Measurements from ENCODE around the gene RNF225. TPM values are rescaled to one million over a fixed set of nuclear protein-coding genes. Genes with fewer than 3 reads are reported as not detected.

The RNF225 gene
- total RNA-seq = not detected in 2 replicates

DNA sequence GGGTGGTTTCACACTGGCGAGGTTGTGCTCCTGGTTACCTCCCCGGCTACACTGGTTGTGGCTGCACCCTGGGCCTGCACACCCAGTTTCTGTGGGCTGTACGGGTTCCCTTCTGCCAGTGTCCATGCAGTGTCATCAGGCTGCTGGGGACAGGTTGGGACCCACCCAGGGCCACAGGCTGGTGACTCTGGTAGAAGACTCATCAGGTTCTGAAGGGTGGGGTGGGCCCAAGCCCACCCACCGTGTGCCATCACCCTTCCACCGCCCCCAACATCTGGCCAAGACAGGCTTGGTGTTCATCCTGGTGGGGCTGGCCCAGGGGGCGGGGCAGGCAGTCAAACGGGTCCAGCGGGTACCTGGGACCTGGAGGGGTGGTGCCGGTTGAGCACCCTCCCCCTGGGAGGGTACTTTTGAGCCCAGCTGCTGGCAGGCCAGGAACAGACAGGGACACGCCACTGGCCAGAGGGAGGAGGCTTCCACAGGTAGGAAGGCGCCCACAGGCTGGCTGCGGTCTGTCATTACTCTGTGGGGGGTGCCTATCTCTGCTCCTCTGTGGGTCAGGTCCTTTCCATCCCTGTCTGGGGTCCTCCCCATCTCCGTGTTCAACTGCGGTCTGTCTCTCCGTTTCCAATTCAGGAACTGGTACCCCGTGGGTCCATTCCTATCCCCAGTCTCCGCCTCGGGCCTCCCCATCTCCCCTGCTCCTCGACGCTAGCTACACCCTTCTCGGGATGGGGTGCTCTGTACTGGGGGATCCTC is at the start of gene RNF225:
RNF225 (plus strand) TSS at position 437 of the 759 bp plus-strand sequence. CDS start 434 bp downstream, outside the sequence.

DNA sequence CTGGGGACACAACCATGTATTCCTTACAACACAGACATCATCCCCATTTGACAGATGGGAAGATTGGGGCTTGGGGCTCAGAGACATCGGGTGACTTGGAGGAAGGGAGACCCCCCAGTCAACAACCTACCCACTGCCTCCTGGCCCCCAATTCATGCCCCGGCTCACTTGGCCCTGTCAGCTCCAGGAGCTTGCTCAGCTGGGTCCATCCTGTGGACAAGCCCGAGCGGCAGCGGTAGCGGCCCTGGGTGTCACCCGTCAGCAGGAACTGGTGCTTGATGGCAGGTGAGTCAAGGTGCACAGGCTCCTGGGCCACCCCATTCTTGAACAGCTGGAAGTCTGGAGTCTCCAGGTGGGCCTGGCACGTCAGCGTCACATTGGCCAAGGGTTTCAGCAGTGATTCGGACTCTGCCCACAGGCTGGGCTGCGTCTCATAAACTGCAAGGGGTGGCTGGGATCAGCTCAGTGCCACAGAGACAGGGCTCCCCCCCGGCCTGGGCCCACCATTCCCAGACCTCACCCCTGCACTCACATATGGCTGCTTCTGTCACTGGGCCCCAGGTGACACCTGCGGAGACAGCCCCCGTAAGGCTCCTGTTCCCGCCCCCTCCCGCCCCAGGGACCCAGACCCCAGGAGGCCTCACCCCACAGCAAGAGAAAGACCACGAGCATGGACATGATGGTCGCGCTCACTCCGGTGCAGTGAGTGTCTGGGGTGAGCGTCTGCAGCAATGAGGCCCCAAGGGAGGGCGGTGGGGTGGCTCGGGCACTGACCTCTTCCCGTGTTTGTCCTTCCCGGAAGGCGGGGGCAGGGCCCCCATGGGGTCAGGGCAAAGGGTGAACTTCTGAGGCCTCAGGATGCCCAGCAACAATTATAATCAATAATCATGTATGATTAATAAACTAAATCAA is 42.4 kb upstream of the RNF225 start, which contains the start of gene A1BG:
A1BG (minus strand) TSS at position 733 of the 912 bp plus-strand sequence; CDS start at position 678, 55 bp downstream.

DNA sequence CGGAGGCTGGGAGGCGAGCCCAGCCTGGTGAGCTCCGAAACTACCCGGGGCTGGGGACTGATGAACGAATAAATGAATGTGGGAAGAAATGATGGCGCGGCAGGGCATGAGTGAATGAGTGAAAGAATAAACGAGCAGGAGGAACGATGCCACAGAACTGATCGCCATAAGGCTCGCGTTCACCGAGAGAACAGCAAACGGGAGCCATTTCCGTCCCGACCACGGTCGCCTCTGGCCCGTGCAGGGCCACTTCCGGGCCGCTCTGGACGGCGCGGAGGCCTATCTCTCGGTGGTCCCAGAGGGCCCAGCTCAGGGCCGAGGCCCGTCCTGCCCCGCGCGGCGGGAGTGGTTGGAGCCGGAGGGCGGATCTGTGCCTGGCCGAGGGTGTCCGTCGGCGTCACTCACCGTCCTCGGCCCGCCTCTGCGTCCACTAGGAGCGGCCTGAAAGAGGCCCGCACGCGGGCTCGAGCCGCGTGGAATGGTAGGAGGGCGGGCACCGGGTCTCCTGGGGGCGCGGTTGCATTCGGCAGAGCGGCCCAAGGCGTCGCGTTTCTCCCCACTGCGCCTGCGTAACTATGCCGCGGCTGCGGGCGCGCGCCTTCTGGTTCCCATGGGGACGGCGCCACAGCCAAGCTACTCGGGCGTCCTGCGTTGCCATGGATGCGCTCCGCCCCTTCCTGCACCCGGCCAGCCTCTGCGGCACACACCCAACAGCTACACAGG is 33.0 kb upstream of the RNF225 start, which contains the start of gene ZNF497:
ZNF497 (minus strand) TSS at position 480 of the 723 bp plus-strand sequence. CDS start 5,116 bp downstream, outside the sequence.

DNA sequence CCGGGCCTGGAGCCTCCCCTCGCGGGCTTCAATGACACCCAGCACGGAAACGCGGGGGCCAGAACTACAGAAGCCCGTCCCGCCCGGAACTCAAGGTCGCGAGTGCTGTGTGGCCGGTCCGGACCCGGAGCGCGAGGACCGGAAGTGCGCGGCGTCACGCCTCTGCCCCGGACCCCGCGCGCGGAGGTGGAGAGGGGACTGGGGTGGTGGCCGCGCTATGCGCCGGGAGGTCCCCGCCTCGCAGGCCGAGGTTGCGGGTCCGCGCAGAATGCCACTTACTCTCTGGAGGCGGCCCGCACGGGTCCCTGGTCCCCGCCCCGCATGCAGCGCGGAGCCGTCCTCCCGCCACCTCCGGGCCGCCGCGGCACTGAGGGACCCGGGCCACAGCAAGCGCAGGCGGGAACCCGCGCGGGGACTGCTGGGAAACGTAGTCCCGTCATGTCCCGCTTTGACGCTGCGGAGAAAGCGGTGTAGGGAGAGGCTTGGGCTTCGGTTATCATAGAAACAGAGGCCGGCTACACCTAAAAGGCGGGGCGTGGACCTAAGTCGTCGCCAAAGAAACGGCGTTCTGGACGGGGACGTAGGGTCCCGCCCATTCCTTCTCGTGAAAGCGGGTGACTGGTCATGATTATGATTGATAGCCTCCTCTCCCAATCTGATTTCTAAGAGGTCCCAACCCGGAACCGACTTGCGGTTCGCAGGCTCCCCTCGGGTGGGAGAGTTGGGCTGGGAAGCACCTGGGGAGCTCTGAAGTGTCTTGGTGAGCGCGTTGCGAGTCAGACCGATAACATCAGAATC is 14.6 kb upstream of the RNF225 start, which contains the start of gene ZNF837:
ZNF837 (minus strand) TSS at position 369 of the 798 bp plus-strand sequence. CDS start 11,698 bp downstream, outside the sequence.

DNA sequence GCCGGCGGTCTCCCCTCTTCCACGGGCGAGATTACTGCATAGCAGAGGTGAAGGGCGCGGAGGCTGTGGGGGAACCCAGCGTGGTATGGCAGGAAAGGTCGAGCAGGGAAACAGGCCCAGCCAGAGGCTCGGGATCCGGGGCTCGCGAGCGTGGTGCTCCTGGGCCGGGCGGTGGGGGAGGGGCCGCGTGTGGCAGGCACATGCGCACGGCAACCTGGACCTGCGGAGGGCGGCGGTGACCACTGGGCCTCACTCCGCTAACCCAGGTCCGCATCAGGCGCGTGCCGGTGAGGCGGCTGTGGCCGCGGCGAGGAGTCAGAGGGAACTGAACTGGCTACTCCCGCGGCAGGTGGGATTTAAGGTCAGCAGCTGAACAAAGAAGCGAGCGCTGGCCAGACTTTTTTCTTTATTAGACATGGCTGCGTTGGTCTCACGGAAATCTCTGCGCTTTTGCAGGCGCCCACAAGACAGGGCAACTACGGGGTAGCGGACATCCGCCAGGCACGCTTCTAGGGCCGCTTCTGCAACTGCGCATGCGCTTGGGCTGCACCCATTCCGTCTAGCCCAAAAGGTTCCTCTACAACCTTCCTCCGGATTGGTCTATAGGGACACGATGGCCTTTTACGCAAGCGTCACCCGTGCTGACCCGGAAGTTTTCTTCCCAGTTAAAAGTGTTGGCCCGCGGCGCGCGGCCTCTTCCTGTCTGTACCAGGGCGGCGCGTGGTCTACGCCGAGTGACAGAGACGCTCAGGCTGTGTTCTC is 8.7 kb upstream of the RNF225 start, which contains the start of gene RPS5:
RPS5 (plus strand) TSS at position 694 of the 762 bp plus-strand sequence. CDS start 869 bp downstream, outside the sequence.

DNA sequence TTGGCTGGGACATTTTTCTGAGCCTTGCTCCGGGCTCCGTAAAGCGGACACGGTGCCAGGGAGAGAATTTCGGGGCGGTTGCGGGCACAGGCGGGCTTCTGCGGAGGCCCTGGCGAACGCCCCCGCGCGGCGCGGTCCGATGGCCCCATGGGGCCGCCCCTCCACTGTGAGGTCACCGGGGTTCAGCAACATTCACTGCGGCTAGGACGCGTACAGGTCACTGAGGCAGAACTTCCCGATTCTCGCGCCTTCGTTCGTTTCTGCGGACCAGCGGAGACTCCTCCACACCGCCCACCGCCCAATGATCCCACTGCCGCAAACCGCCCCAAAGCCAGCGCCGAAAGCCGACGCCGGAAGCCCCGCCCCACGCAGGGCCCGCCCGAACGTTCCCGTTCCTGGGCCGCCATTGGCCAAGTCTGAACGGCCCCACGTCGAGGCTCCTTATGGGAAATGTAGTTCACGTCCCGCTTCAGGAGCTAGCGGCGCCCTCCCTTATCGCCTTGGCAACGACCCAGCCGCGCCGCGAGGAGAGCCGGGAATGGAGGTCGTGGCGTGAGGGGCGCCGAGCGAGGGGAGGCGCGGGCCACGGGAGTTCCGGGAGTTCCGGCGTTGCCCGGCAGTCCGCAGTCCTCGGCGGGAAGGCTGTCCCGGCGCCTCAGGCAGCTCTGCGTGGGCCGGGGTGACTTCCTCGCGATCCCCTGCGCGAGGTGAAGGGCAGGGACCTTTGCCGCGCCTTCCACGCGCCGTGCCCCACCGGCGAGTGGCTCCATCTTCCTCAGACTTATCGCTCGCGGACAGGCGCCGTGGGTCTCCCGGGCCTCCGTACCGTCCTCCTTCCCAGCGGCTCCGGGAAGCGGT is 12.9 kb downstream of the RNF225 start, which contains the start of gene ZNF584:
ZNF584 (plus strand) TSS at position 498 of the 858 bp plus-strand sequence. CDS start 499 bp downstream, outside the sequence.

DNA sequence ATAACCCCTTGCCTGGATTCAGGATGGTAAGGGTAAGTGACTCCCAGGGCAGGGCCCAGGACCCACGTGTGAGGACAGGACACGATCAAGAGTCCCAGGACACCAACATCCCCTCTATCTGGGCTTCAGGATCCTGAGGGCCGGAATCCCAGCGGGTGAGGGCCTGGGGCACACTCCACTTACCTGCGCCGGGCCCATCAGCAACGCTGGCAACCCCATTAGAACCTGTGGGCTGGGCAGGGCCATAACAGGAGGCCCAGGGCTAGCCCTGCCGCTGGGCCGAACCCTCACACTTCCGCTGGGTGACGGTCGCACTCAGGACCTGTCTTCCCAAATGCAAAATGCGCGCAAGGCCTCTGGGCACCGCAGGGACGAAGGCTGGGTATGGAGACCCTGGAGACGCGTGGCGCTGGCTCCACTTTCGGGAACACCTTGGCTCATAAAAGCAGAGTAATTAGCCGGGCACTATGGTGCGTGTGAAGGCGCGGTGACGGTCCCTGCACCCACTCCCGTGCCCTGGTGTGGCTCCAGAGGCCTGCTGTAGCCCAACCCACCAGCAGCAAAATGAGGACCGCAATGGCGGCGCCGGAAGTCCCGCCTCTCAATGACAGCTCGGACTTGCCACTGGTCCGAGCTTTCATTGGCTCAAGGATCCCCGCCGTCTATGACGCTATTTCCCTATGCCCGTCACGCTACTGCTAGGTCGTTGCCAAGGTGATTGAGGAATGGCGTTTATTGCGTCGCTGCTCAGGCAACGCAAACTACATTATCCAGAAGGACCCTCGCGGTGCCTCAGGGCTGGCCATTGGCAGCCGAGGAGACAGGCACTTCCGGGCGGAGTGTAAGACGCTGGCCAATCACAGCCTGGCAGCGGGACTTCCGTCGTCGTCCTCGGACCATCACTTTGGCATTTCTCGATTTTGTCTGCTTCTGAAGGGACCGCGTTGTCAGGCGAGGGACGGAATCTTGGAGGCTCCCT is 44.4 kb downstream of the RNF225 start, which contains the start of gene ZNF132:
ZNF132 (minus strand) TSS at position 578 of the 979 bp plus-strand sequence; CDS start at position 246, 332 bp downstream.

Other genes starting within 250 kb of the RNF225 start
- 13.4 and 17.0 TPM in 2 replicates for gene ZNF329, start 244.9 kb upstream of the RNF225 start, total RNA-seq
- 11.0 and 23.3 TPM in 2 replicates for gene ZNF274, start 212.6 kb upstream of the RNF225 start, total RNA-seq
- 40.0 and 45.7 TPM in 2 replicates for gene ZNF544, start 166.7 kb upstream of the RNF225 start, total RNA-seq
- gene ZNF8, start 116.7 kb upstream of the RNF225 start, total RNA-seq = 4.2 and 6.8 TPM in 2 replicates
- 26.5 and 35.3 TPM in 2 replicates for gene ERVK3-1, start 90.3 kb upstream of the RNF225 start, total RNA-seq
- gene ZSCAN22, start 68.7 kb upstream of the RNF225 start, total RNA-seq = 2.7 and 3.5 TPM in 2 replicates
- 9.7 and 24.9 TPM in 2 replicates for gene A1BG, start 42.2 kb upstream of the RNF225 start, total RNA-seq
- gene ZNF497, start 32.9 kb upstream of the RNF225 start, total RNA-seq = 0.89 and 0.92 TPM in 2 replicates
- 1.5 and 1.9 TPM in 2 replicates for gene ZNF837, start 14.6 kb upstream of the RNF225 start, total RNA-seq
- 858 and 2,100 TPM in 2 replicates for gene RPS5, start 8.4 kb upstream of the RNF225 start, total RNA-seq
- gene ZNF584, start 13.0 kb downstream of the RNF225 start, total RNA-seq = 16.6 and 18.9 TPM in 2 replicates
- 8.0 and 11.6 TPM in 2 replicates for gene ZNF132, start 44.5 kb downstream of the RNF225 start, total RNA-seq
- gene ZNF324B, start 56.0 kb downstream of the RNF225 start, total RNA-seq = 10.3 and 10.4 TPM in 2 replicates
- 13.7 and 14.8 TPM in 2 replicates for gene ZNF324, start 71.4 kb downstream of the RNF225 start, total RNA-seq
- gene ZNF446, start 80.7 kb downstream of the RNF225 start, total RNA-seq = 6.5 and 9.5 TPM in 2 replicates
- 2.1 and 2.6 TPM in 2 replicates for gene SLC27A5, start 116.3 kb downstream of the RNF225 start, total RNA-seq
- gene ZBTB45, start 124.2 kb downstream of the RNF225 start, total RNA-seq = 4.8 and 8.5 TPM in 2 replicates
- gene TRIM28, start 148.4 kb downstream of the RNF225 start, total RNA-seq = 190 and 313 TPM in 2 replicates
- 68.1 and 103 TPM in 2 replicates for gene CHMP2A, start 159.4 kb downstream of the RNF225 start, total RNA-seq
- 52.2 and 63.2 TPM in 2 replicates for gene UBE2M, start 163.0 kb downstream of the RNF225 start, total RNA-seq
- gene MZF1, start 177.7 kb downstream of the RNF225 start, total RNA-seq = 19.0 and 22.0 TPM in 2 replicates

All from smooth muscle cell of the umbilical artery (primary cell).